ENCODE results near the gene SH3BP1.
"Not testable (repeated sequence)": the region's sequence is repeated elsewhere in the genome, so short reads cannot be mapped to it uniquely, and the experiment has no call there.

The SH3BP1 gene

GRCh38 chr22:37679670-37680069 lies 40.2 kb downstream of the SH3BP1 start:
- DNase-seq: no peak

- DNase-seq: peak; percentile 20
These were observed 40.9 kb downstream of the SH3BP1 start for GRCh38 chr22:37680191-37680851.

- DNase-seq: peak; percentile 48
These were observed 41.5 kb downstream of the SH3BP1 start for GRCh38 chr22:37681001-37681424.

- peak; percentile 77 for DNase-seq
These were observed 42.1 kb downstream of the SH3BP1 start for GRCh38 chr22:37681556-37682049.

GRCh38 chr22:37684803-37685615 lies 45.5 kb downstream of the SH3BP1 start:
- no peak for DNase-seq

- peak; percentile 89 for DNase-seq
These were observed 46.8 kb downstream of the SH3BP1 start, which contains the start of gene NOL12 for GRCh38 chr22:37686002-37686982. Gene NOL12 (plus strand): TSS chr22:37686343. CDS start chr22:37686393, 50 bp downstream.

- DNase-seq: no peak
These were observed 50.9 kb downstream of the SH3BP1 start for GRCh38 chr22:37690407-37690806.

- no peak for DNase-seq
These were observed 51.5 kb downstream of the SH3BP1 start for GRCh38 chr22:37690901-37691504.

GRCh38 chr22:37692627-37693285 lies 53.3 kb downstream of the SH3BP1 start:
- DNase-seq: no peak

GRCh38 chr22:37694131-37694530 lies 54.7 kb downstream of the SH3BP1 start:
- DNase-seq: not testable (repeated sequence)

- DNase-seq: not testable (repeated sequence)
These were observed 56.8 kb downstream of the SH3BP1 start for GRCh38 chr22:37696260-37696656.

GRCh38 chr22:37696657-37697537 lies 57.4 kb downstream of the SH3BP1 start, which contains the start of gene TRIOBP:
Gene TRIOBP (plus strand): TSS chr22:37697048. CDS start chr22:37701366, 4,318 bp downstream.
- peak; percentile 99 for DNase-seq

- DNase-seq: no peak
These were observed 58.0 kb downstream of the SH3BP1 start for GRCh38 chr22:37697538-37697835.

- DNase-seq: no peak
These were observed 61.8 kb downstream of the SH3BP1 start for GRCh38 chr22:37701141-37701786.

GRCh38 chr22:37703906-37704305 lies 64.4 kb downstream of the SH3BP1 start:
- DNase-seq: no peak

- no peak for DNase-seq
These were observed 65.2 kb downstream of the SH3BP1 start for GRCh38 chr22:37704645-37705044.

GRCh38 chr22:37705205-37705604 lies 65.7 kb downstream of the SH3BP1 start:
- no peak for DNase-seq
